ENCODE results near the gene AATF.
A peak's percentile ranks its signal among the peaks of the same experiment; 100 is the strongest.

AATF gene

DNA sequence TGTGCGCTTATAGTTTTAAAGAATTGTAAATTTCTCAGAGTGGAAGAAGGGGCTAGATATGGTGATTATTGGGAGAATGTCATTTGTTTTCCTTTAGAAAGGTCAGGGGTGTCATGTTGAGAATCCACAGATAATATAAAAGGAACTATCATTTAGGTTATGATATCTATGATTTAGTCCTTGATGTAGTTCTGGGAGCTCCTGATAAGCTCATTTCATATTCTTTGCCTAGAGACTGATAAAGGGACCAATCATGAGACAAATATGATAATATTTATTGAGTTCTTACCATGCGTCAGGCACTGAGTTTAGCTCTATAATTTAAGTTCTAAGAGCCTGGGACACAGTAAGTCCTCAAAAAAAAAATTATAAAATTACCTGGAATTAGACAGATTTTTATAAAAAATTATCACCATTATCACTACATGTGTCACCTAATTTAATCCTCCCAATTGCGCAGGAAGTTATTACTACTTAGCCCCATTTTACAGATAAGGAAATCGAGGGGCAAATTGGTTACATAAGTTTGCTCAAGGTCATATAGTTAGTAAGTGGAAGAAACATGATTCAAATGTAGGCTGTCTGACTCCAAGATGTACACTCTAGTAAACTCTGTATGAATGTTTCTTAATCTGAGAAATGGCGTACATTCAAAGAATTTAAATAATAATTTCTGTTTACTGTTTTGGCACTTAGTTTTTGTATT lies 2.5 kb downstream of the AATF start:
- TF ChIP-seq EZH2 (IDR thresholded peaks at IDR 0.05; ENCODE audit: borderline replicate concordance, low read length), result no peak
- TF ChIP-seq CTCF (IDR thresholded peaks at IDR 0.05; ENCODE audit: low read length), result no peak
- H3K9me2 ChIP-seq (ENCODE audit: low read depth, low read length), result no peaks in the 10 kb centered on the region
- H3K9ac ChIP-seq (ENCODE audit: low read length), result no peak overlapping the region; the same call in 1 of the 2 replicates
- H4K20me1 ChIP-seq (ENCODE audit: insufficient read depth, low read length), result no peaks in the 10 kb centered on the region
- H2AFZ ChIP-seq (ENCODE audit: low read length), result no peak overlapping the region
- peaks cover 30% of the 10 kb centered on the region for H3K4me1 ChIP-seq (ENCODE audit: insufficient read depth, low read length, severe bottlenecking)
- H3K79me2 ChIP-seq (ENCODE audit: insufficient read depth, low read length), result peaks cover 21% of the 10 kb centered on the region
- peak overlapping the region; percentile 75 for H3K4me3 ChIP-seq (ENCODE audit: low read depth, low read length, poor library complexity, severe bottlenecking)
- no peak overlapping the region for H3K27ac ChIP-seq (ENCODE audit: low read depth, low read length, poor library complexity, severe bottlenecking)
- no peaks in the 10 kb centered on the region for H3F3A ChIP-seq (ENCODE audit: insufficient read depth, low read length)
- peak overlapping the region; percentile 89; the same call in 1 of the 2 replicates for H3K4me2 ChIP-seq (ENCODE audit: low read length)
- H3K36me3 ChIP-seq (ENCODE audit: insufficient read depth, low read length), result peaks cover 59% of the 10 kb centered on the region
- H3K9me3 ChIP-seq (ENCODE audit: low read length), result no peaks in the 10 kb centered on the region
- no peaks in the 10 kb centered on the region; the same call in 1 of the 2 replicates for H3K27me3 ChIP-seq (ENCODE audit: insufficient read depth, low read length)

DNA sequence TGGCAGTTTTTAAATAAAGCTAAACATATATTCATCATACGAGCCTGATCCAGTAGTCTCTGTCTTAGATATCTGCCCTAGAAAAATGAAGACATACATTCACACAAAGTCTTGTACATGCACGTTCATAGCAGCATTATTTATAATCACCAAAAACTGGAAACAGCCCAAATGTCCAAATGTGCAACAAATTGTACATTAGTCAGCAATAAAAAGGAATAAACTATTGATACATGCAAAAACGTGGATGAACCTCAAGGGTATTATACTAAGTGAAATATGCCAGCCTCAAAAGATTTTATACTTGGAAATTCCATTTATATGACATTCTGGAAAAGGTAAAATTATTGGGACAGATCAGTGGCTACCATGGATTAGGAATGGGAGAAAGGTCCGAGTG lies 22.8 kb downstream of the AATF start:
- Histone ChIP-seq H3F3A (ENCODE audit: insufficient read depth, low read length) (no peaks in the 10 kb centered on the region), H3K27me3 (ENCODE audit: insufficient read depth, low read length) (no peaks in the 10 kb centered on the region), H3K79me2 (ENCODE audit: insufficient read depth, low read length) (peaks cover 40% of the 10 kb centered on the region), H3K4me2 (ENCODE audit: low read length) (no peak overlapping the region), H3K27ac (ENCODE audit: low read depth, low read length, poor library complexity, severe bottlenecking) (no peak overlapping the region), H3K4me1 (ENCODE audit: insufficient read depth, low read length, severe bottlenecking) (no peaks in the 10 kb centered on the region), H3K4me3 (ENCODE audit: low read depth, low read length, poor library complexity, severe bottlenecking) (no peak overlapping the region), H2AFZ (ENCODE audit: low read length) (no peak overlapping the region), H3K36me3 (ENCODE audit: insufficient read depth, low read length) (peaks cover 36% of the 10 kb centered on the region), H3K9me2 (ENCODE audit: low read depth, low read length) (no peaks in the 10 kb centered on the region), H3K9me3 (ENCODE audit: low read length) (no peaks in the 10 kb centered on the region), H3K9ac (ENCODE audit: low read length) (no peak overlapping the region), H4K20me1 (ENCODE audit: insufficient read depth, low read length) (no peaks in the 10 kb centered on the region)
- TF ChIP-seq CTCF (IDR thresholded peaks at IDR 0.05; ENCODE audit: low read length), result no peak
- no peak for TF ChIP-seq EZH2 (IDR thresholded peaks at IDR 0.05; ENCODE audit: borderline replicate concordance, low read length)

GRCh38 chr17:36972186-36972700 lies 23.5 kb downstream of the AATF start:
- Histone ChIP-seq H2AFZ (ENCODE audit: low read length) (no peak overlapping the region), H4K20me1 (ENCODE audit: insufficient read depth, low read length) (no peaks in the 10 kb centered on the region), H3K4me2 (ENCODE audit: low read length) (no peak overlapping the region), H3K4me1 (ENCODE audit: insufficient read depth, low read length, severe bottlenecking) (peaks cover 5% of the 10 kb centered on the region), H3K27ac (ENCODE audit: low read depth, low read length, poor library complexity, severe bottlenecking) (no peak overlapping the region), H3K36me3 (ENCODE audit: insufficient read depth, low read length) (peaks cover 29% of the 10 kb centered on the region), H3K4me3 (ENCODE audit: low read depth, low read length, poor library complexity, severe bottlenecking) (no peak overlapping the region), H3F3A (ENCODE audit: insufficient read depth, low read length) (no peaks in the 10 kb centered on the region), H3K9me3 (ENCODE audit: low read length) (no peaks in the 10 kb centered on the region), H3K27me3 (ENCODE audit: insufficient read depth, low read length) (no peaks in the 10 kb centered on the region), H3K9ac (ENCODE audit: low read length) (no peak overlapping the region), H3K79me2 (ENCODE audit: insufficient read depth, low read length) (peaks cover 45% of the 10 kb centered on the region), H3K9me2 (ENCODE audit: low read depth, low read length) (no peaks in the 10 kb centered on the region)
- TF ChIP-seq CTCF (IDR thresholded peaks at IDR 0.05; ENCODE audit: low read length) (no peak), EZH2 (IDR thresholded peaks at IDR 0.05; ENCODE audit: borderline replicate concordance, low read length) (no peak)
